BJ (cell line): ENCODE measurements around the gene RPS15. TPM values are rescaled to one million over a fixed set of nuclear protein-coding genes. Genes with fewer than 3 reads are reported as not detected.

Experiments
- CTCF ChIA-PET: fragments of 350-600 bp; formaldehyde crosslinking; extraction: SDS; loops from one replicate; lab custom pipeline; 2021; ENCODE audit warnings: antibody characterized with exemption, inconsistent platforms; lab: Yijun Ruan, JAX
- POLR2A ChIA-PET: fragments of 300-600 bp; sonication (Branson Sonifier 250); formaldehyde crosslinking; extraction: SDS; loops from one replicate; lab custom pipeline; 2021; ENCODE audit warnings: antibody characterized with exemption; lab: Charles Lee
- DNase-seq: peaks from one replicate; pipeline ENCODE4 v3.0.0-alpha.2; 2011; ENCODE audit warnings: low read depth
- H3K27me3 ChIP-seq: 2 replicates; pipeline ENCODE4 v1.6.0; 2011; ENCODE audit warnings: low read length; ENCODE audit not compliant: control insufficient read depth, insufficient read depth
- H3K36me3 ChIP-seq: 2 replicates; pipeline ENCODE4 v1.5.1; 2011; ENCODE audit warnings: low read length; ENCODE audit not compliant: control insufficient read depth, insufficient read depth
- H3K4me3 ChIP-seq: 2 replicates; pipeline ENCODE4 v1.5.1; 2011; ENCODE audit warnings: low read depth, mild to moderate bottlenecking, control low read depth, low read length
- CTCF ChIP-seq: IDR thresholded peaks from 2 replicates; pipeline ENCODE4 v1.5.1; 2011; ENCODE audit warnings: low read depth, mild to moderate bottlenecking, control low read depth, inconsistent platforms, low read length, moderate library complexity; ENCODE audit not compliant: insufficient read depth
- polyA plus RNA-seq: library from polyadenylated mRNA; depleted of rRNA; stranded (reverse); fragments of >200 nt; gene quantifications from 2 replicates; pipeline ENCODE4 v1.2.3, GENCODE V29; 2011

Gene RPS15
- polyA plus RNA-seq, 1 experiment, result 1,597 TPM

- no peaks in the 10 kb centered on the region for H3K27me3 ChIP-seq
- no peak for TF ChIP-seq CTCF
- peaks cover 45% of the 10 kb centered on the region for H3K36me3 ChIP-seq
- DNase-seq, result no peak
- no peak overlapping the region for H3K4me3 ChIP-seq
- POLR2A ChIA-PET, result no interaction called here
- CTCF ChIA-PET, result interaction anchor here (0.6 to 1.8 kb wide), 4 partner anchors 16 to 142 kb away, joined by 3 to 7 read pairs (median 4); no protein-coding TSS in a partner anchor
Observed at GRCh38 chr19:1421218-1421957, 16.8 kb upstream of the RPS15 start.

- Histone ChIP-seq H3K36me3 (peaks cover 44% of the 10 kb centered on the region), H3K27me3 (no peaks in the 10 kb centered on the region), H3K4me3 (no peak overlapping the region)
- DNase-seq, result no peak
- no peak for TF ChIP-seq CTCF
- CTCF ChIA-PET, result interaction anchor here (1.4 kb wide), 1 partner anchor 24 kb away, joined by 3 read pairs; no protein-coding TSS in a partner anchor
- POLR2A ChIA-PET, result no interaction called here
Observed at GRCh38 chr19:1421958-1422305, 16.3 kb upstream of the RPS15 start.

GRCh38 chr19:1422360-1422759, 15.8 kb upstream of the RPS15 start:
- Histone ChIP-seq H3K36me3 (peaks cover 42% of the 10 kb centered on the region), H3K27me3 (no peaks in the 10 kb centered on the region), H3K4me3 (no peak overlapping the region)
- ChIA-PET POLR2A (no interaction called here), CTCF (interaction anchor here (1.4 kb wide), 1 partner anchor 23 kb away, joined by 3 read pairs; no protein-coding TSS in a partner anchor)
- no peak for TF ChIP-seq CTCF
- DNase-seq, result no peak

GRCh38 chr19:1422943-1423342, 15.3 kb upstream of the RPS15 start:
- no peaks in the 10 kb centered on the region for H3K27me3 ChIP-seq
- no peak overlapping the region for H3K4me3 ChIP-seq
- POLR2A ChIA-PET, result no interaction called here
- no peak for TF ChIP-seq CTCF
- CTCF ChIA-PET, result interaction anchor here (0.9 kb wide), 1 partner anchor 14 kb away, joined by 3 read pairs; no protein-coding TSS in a partner anchor
- no peak for DNase-seq
- peaks cover 43% of the 10 kb centered on the region for H3K36me3 ChIP-seq

GRCh38 chr19:1423436-1424191, 14.6 kb upstream of the RPS15 start:
- no peak for DNase-seq
- TF ChIP-seq CTCF, result no peak
- Histone ChIP-seq H3K36me3 (peaks cover 44% of the 10 kb centered on the region), H3K27me3 (no peaks in the 10 kb centered on the region), H3K4me3 (no peak overlapping the region)
- ChIA-PET CTCF (interaction anchor here (0.9 kb wide), 1 partner anchor 15 kb away, joined by 3 read pairs; no protein-coding TSS in a partner anchor), POLR2A (no interaction called here)
